NT2/D1 (cell line): Measurements from ENCODE around the gene GRM7.

ENCODE experiments used
- DNase-seq: peaks from one replicate; pipeline ENCODE4 v3.0.0-alpha.2; 2011; ENCODE audit warnings: low read depth, low spot score
- H3K27me3 ChIP-seq: 2 replicates; pipeline ENCODE4 v1.6.0; 2011; ENCODE audit warnings: mild to moderate bottlenecking; ENCODE audit not compliant: insufficient read length, insufficient read depth
- H3K36me3 ChIP-seq: 2 replicates; pipeline ENCODE4 v1.6.1; 2011; ENCODE audit warnings: mild to moderate bottlenecking, low read length, mixed read lengths; ENCODE audit not compliant: insufficient read depth, insufficient read length
- H3K4me1 ChIP-seq: 2 replicates; pipeline ENCODE4 v1.5.1; 2011; ENCODE audit not compliant: insufficient read depth, insufficient read length
- H3K4me3 ChIP-seq: 2 replicates; pipeline ENCODE4 v1.5.1; 2011; ENCODE audit warnings: low read depth; ENCODE audit not compliant: insufficient read length
- H3K9ac ChIP-seq: 2 replicates; pipeline ENCODE4 v1.6.0; 2011; ENCODE audit warnings: low read depth; ENCODE audit not compliant: insufficient read length
- H3K9me3 ChIP-seq: 2 replicates; pipeline ENCODE4 v1.5.1; 2011; ENCODE audit warnings: mild to moderate bottlenecking, low read length; ENCODE audit not compliant: insufficient read depth
- SUZ12 ChIP-seq: IDR thresholded peaks from 2 replicates; pipeline ENCODE4 v1.6.1; 2011; ENCODE audit not compliant: insufficient read length, insufficient read depth; ENCODE audit errors: extremely low read depth
- YY1 ChIP-seq: IDR thresholded peaks from 2 replicates; pipeline ENCODE4 v1.6.1; 2011; ENCODE audit not compliant: insufficient read length, insufficient read depth
- ZNF274 ChIP-seq: IDR thresholded peaks from 2 replicates; pipeline ENCODE4 v1.6.1; 2011; ENCODE audit warnings: mild to moderate bottlenecking, low read depth, low read length

The GRM7 gene

GRCh38 chr3:7568526-7569184 is 707.7 kb downstream of the GRM7 start:
- Histone ChIP-seq H3K4me3 (no peak overlapping the region), H3K9ac (no peak overlapping the region), H3K27me3 (no peaks in the 10 kb centered on the region), H3K4me1 (no peaks in the 10 kb centered on the region), H3K36me3 (no peaks in the 10 kb centered on the region), H3K9me3 (no peaks in the 10 kb centered on the region; the same call in 1 of the 2 replicates)
- DNase-seq = no peak
- TF ChIP-seq YY1 (no peak), SUZ12 (no peak), ZNF274 (no peak)

GRCh38 chr3:7573330-7573729 is 712.4 kb downstream of the GRM7 start:
- Histone ChIP-seq H3K4me1 (no peaks in the 10 kb centered on the region), H3K4me3 (no peak overlapping the region)
- TF ChIP-seq ZNF274 (no peak), SUZ12 (no peak), YY1 (no peak)

GRCh38 chr3:7574435-7574834 is 713.5 kb downstream of the GRM7 start:
- H3K4me1 ChIP-seq = no peaks in the 10 kb centered on the region
- H3K9me3 ChIP-seq = no peaks in the 10 kb centered on the region; the same call in 1 of the 2 replicates
- TF ChIP-seq SUZ12 (no peak), ZNF274 (no peak), YY1 (no peak)
- H3K36me3 ChIP-seq = no peaks in the 10 kb centered on the region
- H3K4me3 ChIP-seq = no peak overlapping the region
- H3K9ac ChIP-seq = no peak overlapping the region
- no peaks in the 10 kb centered on the region for H3K27me3 ChIP-seq
- no peak for DNase-seq

More at GRCh38 chr3:7573330-7573729, 712.4 kb downstream of the GRM7 start:
- no peak overlapping the region for H3K9ac ChIP-seq
- no peak for DNase-seq
- no peaks in the 10 kb centered on the region for H3K36me3 ChIP-seq
- H3K9me3 ChIP-seq = no peaks in the 10 kb centered on the region; the same call in 1 of the 2 replicates
- no peaks in the 10 kb centered on the region for H3K27me3 ChIP-seq

- Histone ChIP-seq H3K36me3 (no peaks in the 10 kb centered on the region), H3K27me3 (no peaks in the 10 kb centered on the region), H3K9ac (no peak overlapping the region), H3K4me3 (no peak overlapping the region), H3K4me1 (no peaks in the 10 kb centered on the region), H3K9me3 (no peaks in the 10 kb centered on the region)
- no peak for TF ChIP-seq YY1
- TF ChIP-seq ZNF274 = no peak
- TF ChIP-seq SUZ12 = no peak
- no peak for DNase-seq
Measured at GRCh38 chr3:7576071-7576470, 715.2 kb downstream of the GRM7 start.

- no peak for DNase-seq
- Histone ChIP-seq H3K4me3 (no peak overlapping the region), H3K4me1 (no peaks in the 10 kb centered on the region), H3K36me3 (no peaks in the 10 kb centered on the region), H3K27me3 (no peaks in the 10 kb centered on the region), H3K9ac (no peak overlapping the region), H3K9me3 (no peaks in the 10 kb centered on the region)
- TF ChIP-seq YY1 (no peak), ZNF274 (no peak), SUZ12 (no peak)
Measured at GRCh38 chr3:7576506-7576905, 715.6 kb downstream of the GRM7 start.

- H3K36me3 ChIP-seq = no peaks in the 10 kb centered on the region
- TF ChIP-seq SUZ12 (no peak), ZNF274 (no peak), YY1 (no peak)
- H3K4me1 ChIP-seq = no peaks in the 10 kb centered on the region
Measured at GRCh38 chr3:7577513-7577912, 716.6 kb downstream of the GRM7 start.

GRCh38 chr3:7581831-7582230 is 720.9 kb downstream of the GRM7 start:
- H3K4me3 ChIP-seq = no peak overlapping the region
- H3K9me3 ChIP-seq = no peaks in the 10 kb centered on the region
- H3K27me3 ChIP-seq = no peaks in the 10 kb centered on the region
- no peak overlapping the region for H3K9ac ChIP-seq
- H3K36me3 ChIP-seq = no peaks in the 10 kb centered on the region
- H3K4me1 ChIP-seq = no peaks in the 10 kb centered on the region
- DNase-seq = no peak
- TF ChIP-seq ZNF274 (no peak), SUZ12 (no peak), YY1 (no peak)

More at GRCh38 chr3:7577513-7577912, 716.6 kb downstream of the GRM7 start:
- Histone ChIP-seq H3K4me3 (no peak overlapping the region), H3K27me3 (no peaks in the 10 kb centered on the region), H3K9ac (no peak overlapping the region), H3K9me3 (no peaks in the 10 kb centered on the region)
- DNase-seq = no peak
